NB4 (cell line): ENCODE measurements around the gene ZSWIM6.

Experiments used
- DNase-seq: peaks from one replicate; pipeline ENCODE4 v3.0.0; 2010; ENCODE audit warnings: low read depth
- H3K4me3 ChIP-seq: one replicate; pipeline ENCODE4 v1.5.1; 2011; ENCODE audit warnings: mild to moderate bottlenecking, low read depth, low read length, moderate library complexity
- CTCF ChIP-seq: IDR thresholded peaks from one replicate; pipeline ENCODE4 v1.5.1; 2012; ENCODE audit warnings: low read depth, low read length
- MAX ChIP-seq: IDR thresholded peaks from 2 replicates; pipeline ENCODE4 v1.6.1; 2011; ENCODE audit warnings: low read depth, low read length
- MYC ChIP-seq: IDR thresholded peaks from 2 replicates; pipeline ENCODE4 v1.6.1; 2011; ENCODE audit warnings: low read depth, low read length
- POLR2A ChIP-seq: IDR thresholded peaks from 2 replicates; pipeline ENCODE4 v1.6.1; 2011; ENCODE audit warnings: mild to moderate bottlenecking; ENCODE audit not compliant: insufficient read length; ENCODE audit errors: extremely low read depth

ZSWIM6 gene

GRCh38 chr5:61379677-61380076 lies 47.6 kb downstream of the ZSWIM6 start:
- no peak overlapping the region for H3K4me3 ChIP-seq
- TF ChIP-seq MAX (no peak), POLR2A (no peak), MYC (no peak), CTCF (no peak)
- no peak for DNase-seq

- H3K4me3 ChIP-seq = no peak overlapping the region
- TF ChIP-seq POLR2A (no peak), CTCF (no peak), MAX (no peak), MYC (no peak)
- no peak for DNase-seq
Observed at GRCh38 chr5:61381968-61382367, 49.9 kb downstream of the ZSWIM6 start.

- TF ChIP-seq CTCF = no peak
- no peak for TF ChIP-seq MAX
- no peak for TF ChIP-seq POLR2A
- TF ChIP-seq MYC = no peak
- DNase-seq = no peak
- H3K4me3 ChIP-seq = no peak overlapping the region
Observed at GRCh38 chr5:61385627-61386026, 53.6 kb downstream of the ZSWIM6 start.

- TF ChIP-seq MAX = no peak
- TF ChIP-seq POLR2A = no peak
- no peak for TF ChIP-seq CTCF
- no peak for TF ChIP-seq MYC
- no peak for DNase-seq
- H3K4me3 ChIP-seq = no peak overlapping the region
Observed at GRCh38 chr5:61386045-61386800, 54.2 kb downstream of the ZSWIM6 start.

- no peak overlapping the region for H3K4me3 ChIP-seq
- no peak for DNase-seq
- no peak for TF ChIP-seq CTCF
- no peak for TF ChIP-seq MAX
- TF ChIP-seq POLR2A = no peak
- TF ChIP-seq MYC = no peak
Observed at GRCh38 chr5:61389609-61390008, 57.6 kb downstream of the ZSWIM6 start.
